Daoy (cell line): ENCODE measurements around the gene FTO. TPM values are rescaled to one million over a fixed set of nuclear protein-coding genes. Genes with fewer than 3 reads are reported as not detected.

Experiments used
- DNase-seq: peaks from one replicate; pipeline ENCODE4 v3.0.0-alpha.2; 2015; ENCODE audit warnings: low read depth
- total RNA-seq: library from RNA; depleted of rRNA; stranded (reverse); fragments of >200 nt; shearing (Covaris generic); gene quantifications from 2 replicates; pipeline ENCODE4 v1.2.3, GENCODE V29; 2014

FTO gene
- total RNA-seq, 1 experiment from 2014 or later: 38.8 TPM

- no peak for DNase-seq
Observed at GRCh38 chr16:53933407-53933806, 229.5 kb downstream of the FTO start.

GRCh38 chr16:53936052-53936451 is 232.1 kb downstream of the FTO start:
- DNase-seq: no peak

- DNase-seq: no peak
Observed at GRCh38 chr16:53936529-53936928, 232.6 kb downstream of the FTO start.

GRCh38 chr16:53937161-53937880 is 233.4 kb downstream of the FTO start:
- DNase-seq: no peak

GRCh38 chr16:53944025-53944424 is 240.1 kb downstream of the FTO start:
- no peak for DNase-seq

- peak; percentile 6 for DNase-seq
Observed at GRCh38 chr16:53945996-53946395, 242.0 kb downstream of the FTO start.

GRCh38 chr16:53946746-53947386 is 242.9 kb downstream of the FTO start:
- no peak for DNase-seq

- DNase-seq: no peak
Observed at GRCh38 chr16:53947642-53948041, 243.7 kb downstream of the FTO start.

- DNase-seq: no peak
Observed at GRCh38 chr16:53948326-53948725, 244.4 kb downstream of the FTO start.

- no peak for DNase-seq
Observed at GRCh38 chr16:53948734-53949430, 244.9 kb downstream of the FTO start.

GRCh38 chr16:53949715-53950410 is 245.9 kb downstream of the FTO start:
- DNase-seq: no peak

- no peak for DNase-seq
Observed at GRCh38 chr16:53950677-53951076, 246.7 kb downstream of the FTO start.

GRCh38 chr16:53952215-53953208 is 248.6 kb downstream of the FTO start:
- peak; percentile 2 for DNase-seq

- no peak for DNase-seq
Observed at GRCh38 chr16:53953336-53953735, 249.4 kb downstream of the FTO start.

- DNase-seq: no peak
Observed at GRCh38 chr16:53955221-53955875, 251.4 kb downstream of the FTO start.

GRCh38 chr16:53958341-53958880 is 254.5 kb downstream of the FTO start:
- no peak for DNase-seq

- no peak for DNase-seq
Observed at GRCh38 chr16:53960050-53960812, 256.3 kb downstream of the FTO start.

GRCh38 chr16:53960954-53961616 is 257.1 kb downstream of the FTO start:
- no peak for DNase-seq

- DNase-seq: no peak
Observed at GRCh38 chr16:53962041-53962440, 258.1 kb downstream of the FTO start.
